Stimulated activated naive CD8-positive, alpha-beta T cell treated with anti-CD3 and anti-CD28 coated beads, Interleukin-15, Interleukin-2, amounts not matched to agents 100 ng/mL and 50 ng/mL, for 24 hours (primary cell): Measurements from ENCODE around the gene ROBO1.
"Not testable (repeated sequence)": the region's sequence is repeated elsewhere in the genome, so short reads cannot be mapped to it uniquely, and the experiment has no call there.

ENCODE experiments used
- H3K27ac Mint-ChIP-seq: one replicate; pipeline ENCODE4 v1.8.0; 2021; ENCODE audit warnings: mild to moderate bottlenecking, mixed read lengths
- H3K27me3 Mint-ChIP-seq: one replicate; pipeline ENCODE4 v1.8.0; 2021; ENCODE audit warnings: mixed read lengths
- H3K36me3 Mint-ChIP-seq: one replicate; pipeline ENCODE4 v1.8.0; 2021; ENCODE audit warnings: low read depth, mixed read lengths
- H3K4me1 Mint-ChIP-seq: one replicate; pipeline ENCODE4 v1.8.0; 2021; ENCODE audit warnings: low read depth, mixed read lengths
- H3K4me3 Mint-ChIP-seq: one replicate; pipeline ENCODE4 v1.8.0; 2021; ENCODE audit warnings: mild to moderate bottlenecking, mixed read lengths
- H3K9me3 Mint-ChIP-seq: one replicate; pipeline ENCODE4 v1.8.0; 2021; ENCODE audit warnings: mixed read lengths

Gene ROBO1

GRCh38 chr3:78708565-78709073, 1059.2 kb downstream of the ROBO1 start:
- Mint-ChIP-seq H3K4me1 (no peaks in the 10 kb centered on the region), H3K4me3 (no peak overlapping the region), H3K36me3 (no peaks in the 10 kb centered on the region), H3K27me3 (no peaks in the 10 kb centered on the region), H3K9me3 (peaks cover 3% of the 10 kb centered on the region), H3K27ac (no peak overlapping the region)

- Mint-ChIP-seq H3K4me3 (no peak overlapping the region), H3K4me1 (no peaks in the 10 kb centered on the region), H3K27me3 (no peaks in the 10 kb centered on the region), H3K36me3 (no peaks in the 10 kb centered on the region), H3K27ac (no peak overlapping the region), H3K9me3 (peaks cover 3% of the 10 kb centered on the region)
Measured at GRCh38 chr3:78707609-78708008, 1060.2 kb downstream of the ROBO1 start.

DNA sequence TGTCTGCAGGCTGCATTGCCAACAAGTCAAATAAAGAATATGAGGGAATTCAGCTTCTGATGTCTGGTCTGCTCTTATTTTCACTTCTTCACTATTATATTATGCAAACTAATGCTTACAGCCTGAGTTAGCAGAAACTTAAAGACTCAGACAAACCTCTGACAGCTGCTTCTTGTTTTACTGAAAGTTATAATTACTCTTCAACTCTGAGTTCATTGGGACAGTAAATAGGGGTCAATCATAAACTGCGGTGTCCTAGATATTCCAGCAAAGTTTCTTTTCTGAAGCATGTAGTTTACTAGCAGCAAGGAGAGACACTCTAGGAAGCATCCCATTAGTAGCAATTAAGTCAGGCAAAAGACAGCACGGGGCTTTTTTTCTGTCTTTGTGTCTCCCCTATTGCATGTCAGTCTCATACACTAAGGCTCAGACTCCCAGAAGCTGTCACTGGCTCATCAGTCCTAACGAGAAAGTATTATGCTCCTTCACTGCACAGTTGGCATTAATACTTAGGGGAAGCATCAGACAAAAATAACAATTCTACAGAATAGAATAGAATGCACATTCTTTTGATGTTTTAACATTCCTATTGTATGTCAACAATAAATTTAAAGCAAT, 1060.8 kb downstream of the ROBO1 start:
- Mint-ChIP-seq H3K4me1 (no peaks in the 10 kb centered on the region), H3K27me3 (no peaks in the 10 kb centered on the region), H3K27ac (no peak overlapping the region), H3K4me3 (no peak overlapping the region), H3K9me3 (peaks cover 3% of the 10 kb centered on the region), H3K36me3 (no peaks in the 10 kb centered on the region)

GRCh38 chr3:78703944-78704343, 1063.9 kb downstream of the ROBO1 start:
- H3K9me3 Mint-ChIP-seq = peaks cover 3% of the 10 kb centered on the region
- H3K27ac Mint-ChIP-seq = no peak overlapping the region
- H3K36me3 Mint-ChIP-seq = no peaks in the 10 kb centered on the region
- no peaks in the 10 kb centered on the region for H3K27me3 Mint-ChIP-seq
- no peaks in the 10 kb centered on the region for H3K4me1 Mint-ChIP-seq
- H3K4me3 Mint-ChIP-seq = no peak overlapping the region

GRCh38 chr3:78701537-78701936, 1066.3 kb downstream of the ROBO1 start:
- peaks cover 3% of the 10 kb centered on the region for H3K9me3 Mint-ChIP-seq
- H3K27ac Mint-ChIP-seq = no peak overlapping the region
- no peaks in the 10 kb centered on the region for H3K4me1 Mint-ChIP-seq
- no peak overlapping the region for H3K4me3 Mint-ChIP-seq
- H3K27me3 Mint-ChIP-seq = no peaks in the 10 kb centered on the region
- no peaks in the 10 kb centered on the region for H3K36me3 Mint-ChIP-seq

- Mint-ChIP-seq H3K36me3 (no peaks in the 10 kb centered on the region), H3K27ac (no peak overlapping the region), H3K27me3 (no peaks in the 10 kb centered on the region), H3K4me3 (no peak overlapping the region), H3K9me3 (no peaks in the 10 kb centered on the region), H3K4me1 (no peaks in the 10 kb centered on the region)
Measured at GRCh38 chr3:78698431-78698830, 1069.4 kb downstream of the ROBO1 start.

GRCh38 chr3:78697426-78697825, 1070.4 kb downstream of the ROBO1 start:
- H3K36me3 Mint-ChIP-seq = no peaks in the 10 kb centered on the region
- no peaks in the 10 kb centered on the region for H3K9me3 Mint-ChIP-seq
- H3K4me3 Mint-ChIP-seq = no peak overlapping the region
- no peaks in the 10 kb centered on the region for H3K4me1 Mint-ChIP-seq
- no peaks in the 10 kb centered on the region for H3K27me3 Mint-ChIP-seq
- no peak overlapping the region for H3K27ac Mint-ChIP-seq

DNA sequence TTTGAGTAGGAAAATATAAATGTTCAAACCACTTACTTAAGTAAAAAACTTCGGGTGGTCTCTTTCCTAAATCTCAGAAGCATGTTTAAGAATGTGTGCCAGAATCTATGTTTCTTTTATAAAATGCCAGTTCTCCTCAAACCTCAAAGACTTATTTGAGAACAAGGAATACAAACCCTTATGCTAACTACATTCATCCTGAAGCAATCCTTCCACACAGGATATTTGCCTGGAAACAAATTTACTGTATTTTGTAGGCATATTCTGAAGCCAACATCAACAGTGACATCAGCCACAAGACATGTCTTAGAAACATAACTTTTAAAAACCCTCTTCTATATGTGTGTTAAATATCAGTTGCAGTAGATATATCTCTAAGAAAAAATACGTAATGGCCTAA, 1077.0 kb downstream of the ROBO1 start:
- Mint-ChIP-seq H3K36me3 (no peaks in the 10 kb centered on the region), H3K4me3 (no peak overlapping the region), H3K9me3 (no peaks in the 10 kb centered on the region), H3K27ac (no peak overlapping the region), H3K27me3 (no peaks in the 10 kb centered on the region), H3K4me1 (no peaks in the 10 kb centered on the region)

DNA sequence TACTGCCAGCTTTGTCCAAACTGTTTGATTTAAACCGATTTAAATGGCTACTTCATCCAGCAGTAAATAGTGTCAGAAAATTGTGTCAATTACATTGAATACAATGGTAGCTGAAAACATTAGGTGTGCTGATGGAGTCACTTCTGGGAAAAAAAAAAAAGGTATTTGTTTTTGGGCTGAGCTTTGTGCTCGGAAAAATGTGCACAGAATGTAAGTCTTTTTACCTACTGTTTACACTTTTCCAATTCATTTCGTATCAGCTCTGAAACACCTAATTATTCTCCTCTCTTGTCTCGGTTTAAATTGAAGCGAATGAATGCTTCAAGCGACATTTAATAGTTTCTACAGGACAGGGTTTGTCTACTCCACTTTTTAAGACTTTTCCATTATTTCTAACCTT, 1078.4 kb downstream of the ROBO1 start:
- Mint-ChIP-seq H3K27ac (no peak overlapping the region), H3K9me3 (no peaks in the 10 kb centered on the region), H3K27me3 (no peaks in the 10 kb centered on the region), H3K4me3 (no peak overlapping the region), H3K36me3 (no peaks in the 10 kb centered on the region), H3K4me1 (no peaks in the 10 kb centered on the region)

GRCh38 chr3:78687520-78687919, 1080.3 kb downstream of the ROBO1 start:
- no peaks in the 10 kb centered on the region for H3K4me1 Mint-ChIP-seq
- no peaks in the 10 kb centered on the region for H3K36me3 Mint-ChIP-seq
- H3K27ac Mint-ChIP-seq = no peak overlapping the region
- no peaks in the 10 kb centered on the region for H3K27me3 Mint-ChIP-seq
- H3K4me3 Mint-ChIP-seq = no peak overlapping the region
- H3K9me3 Mint-ChIP-seq = no peaks in the 10 kb centered on the region

- Mint-ChIP-seq H3K27ac (no peak overlapping the region), H3K4me1 (no peaks in the 10 kb centered on the region), H3K4me3 (no peak overlapping the region), H3K27me3 (no peaks in the 10 kb centered on the region), H3K9me3 (no peaks in the 10 kb centered on the region), H3K36me3 (no peaks in the 10 kb centered on the region)
Measured at GRCh38 chr3:78683284-78683683, 1084.5 kb downstream of the ROBO1 start.

- not testable (repeated sequence) for H3K4me3 Mint-ChIP-seq, H3K27me3 Mint-ChIP-seq, H3K9me3 Mint-ChIP-seq, H3K4me1 Mint-ChIP-seq, H3K27ac Mint-ChIP-seq, H3K36me3 Mint-ChIP-seq
Measured at GRCh38 chr3:78675119-78675805, 1092.5 kb downstream of the ROBO1 start.

GRCh38 chr3:78670746-78671145, 1097.1 kb downstream of the ROBO1 start:
- Mint-ChIP-seq H3K9me3 (no peaks in the 10 kb centered on the region), H3K27ac (no peak overlapping the region), H3K36me3 (no peaks in the 10 kb centered on the region), H3K4me3 (no peak overlapping the region), H3K4me1 (no peaks in the 10 kb centered on the region), H3K27me3 (no peaks in the 10 kb centered on the region)

GRCh38 chr3:78670094-78670493, 1097.7 kb downstream of the ROBO1 start:
- no peak overlapping the region for H3K4me3 Mint-ChIP-seq
- no peaks in the 10 kb centered on the region for H3K9me3 Mint-ChIP-seq
- H3K4me1 Mint-ChIP-seq = no peaks in the 10 kb centered on the region
- no peak overlapping the region for H3K27ac Mint-ChIP-seq
- no peaks in the 10 kb centered on the region for H3K36me3 Mint-ChIP-seq
- H3K27me3 Mint-ChIP-seq = no peaks in the 10 kb centered on the region

DNA sequence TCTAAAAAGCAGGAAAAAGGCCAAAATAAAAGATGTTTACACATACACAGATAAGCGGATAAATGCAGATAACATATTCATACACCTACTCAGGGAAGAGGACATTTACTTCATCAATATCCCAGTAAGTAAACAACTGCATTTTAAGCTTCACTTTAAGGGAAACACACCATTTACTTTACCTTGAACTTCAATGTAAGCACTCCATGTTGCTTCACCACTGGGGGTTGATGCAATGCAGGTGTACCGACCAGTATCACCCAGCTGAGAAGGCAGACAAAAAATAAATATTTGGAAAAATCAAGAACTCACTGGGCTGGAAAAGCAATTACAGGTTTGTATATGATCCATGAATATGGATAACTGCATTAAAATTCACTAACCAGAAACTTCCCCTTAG, 1099.5 kb downstream of the ROBO1 start:
- Mint-ChIP-seq H3K27me3 (no peaks in the 10 kb centered on the region), H3K4me1 (no peaks in the 10 kb centered on the region), H3K36me3 (no peaks in the 10 kb centered on the region), H3K27ac (no peak overlapping the region), H3K9me3 (no peaks in the 10 kb centered on the region), H3K4me3 (no peak overlapping the region)

- Mint-ChIP-seq H3K27me3 (no peaks in the 10 kb centered on the region), H3K4me3 (no peak overlapping the region), H3K36me3 (no peaks in the 10 kb centered on the region), H3K27ac (no peak overlapping the region), H3K9me3 (no peaks in the 10 kb centered on the region), H3K4me1 (no peaks in the 10 kb centered on the region)
Measured at GRCh38 chr3:78666470-78666800, 1101.4 kb downstream of the ROBO1 start.
